ENCODE data around the gene ZMIZ1. TPM values are rescaled to one million over a fixed set of nuclear protein-coding genes. Genes with fewer than 3 reads are reported as not detected.

Gene ZMIZ1
- total RNA-seq, 1 donor from 2014 or later, result 46.2 TPM

GRCh38 chr10:79136236-79137005 lies 67.7 kb downstream of the ZMIZ1 start:
- no peak for DNase-seq (ENCODE audit: low spot score)
- no peak overlapping the region for H3K4me3 Mint-ChIP-seq (ENCODE audit: unreplicated experiment)
- no peak for TF ChIP-seq CTCF (IDR thresholded peaks at IDR 0.05)

GRCh38 chr10:79137300-79137756 lies 68.6 kb downstream of the ZMIZ1 start:
- Mint-ChIP-seq H3K36me3 (ENCODE audit: low read depth) (peaks cover 13% of the 10 kb centered on the region), H3K9me3 (ENCODE audit: low read depth) (no peaks in the 10 kb centered on the region), H3K4me1 (ENCODE audit: low read depth) (peaks cover 84% of the 10 kb centered on the region), H3K27me3 (ENCODE audit: low read depth) (no peaks in the 10 kb centered on the region), H3K4me3 (ENCODE audit: unreplicated experiment) (peak overlapping the region; percentile 31), H3K27ac (ENCODE audit: unreplicated experiment) (peak overlapping the region; percentile 98)
- no peak for TF ChIP-seq CTCF (IDR thresholded peaks at IDR 0.05)
- DNase-seq (ENCODE audit: low spot score), result no peak

More at GRCh38 chr10:79136236-79137005, 67.7 kb downstream of the ZMIZ1 start:
- no peaks in the 10 kb centered on the region for H3K27me3 Mint-ChIP-seq (ENCODE audit: low read depth)
- no peaks in the 10 kb centered on the region for H3K9me3 Mint-ChIP-seq (ENCODE audit: low read depth)
- peak overlapping the region; percentile 68 for H3K27ac Mint-ChIP-seq (ENCODE audit: unreplicated experiment)
- H3K36me3 Mint-ChIP-seq (ENCODE audit: low read depth), result peaks cover 4% of the 10 kb centered on the region
- H3K4me1 Mint-ChIP-seq (ENCODE audit: low read depth), result peaks cover 82% of the 10 kb centered on the region

GRCh38 chr10:79137826-79138225 lies 69.1 kb downstream of the ZMIZ1 start:
- Mint-ChIP-seq H3K27ac (ENCODE audit: unreplicated experiment) (peak overlapping the region; percentile 98), H3K36me3 (ENCODE audit: low read depth) (peaks cover 15% of the 10 kb centered on the region), H3K4me3 (ENCODE audit: unreplicated experiment) (peak overlapping the region; percentile 40), H3K9me3 (ENCODE audit: low read depth) (no peaks in the 10 kb centered on the region), H3K4me1 (ENCODE audit: low read depth) (peaks cover 79% of the 10 kb centered on the region), H3K27me3 (ENCODE audit: low read depth) (no peaks in the 10 kb centered on the region)
- TF ChIP-seq CTCF (IDR thresholded peaks at IDR 0.05), result no peak
- no peak for DNase-seq (ENCODE audit: low spot score)

GRCh38 chr10:79138449-79139123 lies 69.8 kb downstream of the ZMIZ1 start:
- no peak for DNase-seq (ENCODE audit: low spot score)
- H3K27me3 Mint-ChIP-seq (ENCODE audit: low read depth), result no peaks in the 10 kb centered on the region
- H3K27ac Mint-ChIP-seq (ENCODE audit: unreplicated experiment), result peak overlapping the region; percentile 98
- no peaks in the 10 kb centered on the region for H3K9me3 Mint-ChIP-seq (ENCODE audit: low read depth)
- peaks cover 18% of the 10 kb centered on the region for H3K36me3 Mint-ChIP-seq (ENCODE audit: low read depth)
- TF ChIP-seq CTCF (IDR thresholded peaks at IDR 0.05), result no peak
- peaks cover 74% of the 10 kb centered on the region for H3K4me1 Mint-ChIP-seq (ENCODE audit: low read depth)
- H3K4me3 Mint-ChIP-seq (ENCODE audit: unreplicated experiment), result peak overlapping the region; percentile 40

GRCh38 chr10:79139124-79139835 lies 70.5 kb downstream of the ZMIZ1 start:
- no peaks in the 10 kb centered on the region for H3K9me3 Mint-ChIP-seq (ENCODE audit: low read depth)
- H3K4me3 Mint-ChIP-seq (ENCODE audit: unreplicated experiment), result peak overlapping the region; percentile 36
- H3K4me1 Mint-ChIP-seq (ENCODE audit: low read depth), result peaks cover 68% of the 10 kb centered on the region
- H3K27ac Mint-ChIP-seq (ENCODE audit: unreplicated experiment), result peak overlapping the region; percentile 98
- H3K27me3 Mint-ChIP-seq (ENCODE audit: low read depth), result no peaks in the 10 kb centered on the region
- no peak for DNase-seq (ENCODE audit: low spot score)
- peaks cover 18% of the 10 kb centered on the region for H3K36me3 Mint-ChIP-seq (ENCODE audit: low read depth)
- no peak for TF ChIP-seq CTCF (IDR thresholded peaks at IDR 0.05)
